ENCODE results near the gene RBP2.
"Not testable (repeated sequence)": the region's sequence is repeated elsewhere in the genome, so short reads cannot be mapped to it uniquely, and the experiment has no call there.

RBP2 gene

DNA sequence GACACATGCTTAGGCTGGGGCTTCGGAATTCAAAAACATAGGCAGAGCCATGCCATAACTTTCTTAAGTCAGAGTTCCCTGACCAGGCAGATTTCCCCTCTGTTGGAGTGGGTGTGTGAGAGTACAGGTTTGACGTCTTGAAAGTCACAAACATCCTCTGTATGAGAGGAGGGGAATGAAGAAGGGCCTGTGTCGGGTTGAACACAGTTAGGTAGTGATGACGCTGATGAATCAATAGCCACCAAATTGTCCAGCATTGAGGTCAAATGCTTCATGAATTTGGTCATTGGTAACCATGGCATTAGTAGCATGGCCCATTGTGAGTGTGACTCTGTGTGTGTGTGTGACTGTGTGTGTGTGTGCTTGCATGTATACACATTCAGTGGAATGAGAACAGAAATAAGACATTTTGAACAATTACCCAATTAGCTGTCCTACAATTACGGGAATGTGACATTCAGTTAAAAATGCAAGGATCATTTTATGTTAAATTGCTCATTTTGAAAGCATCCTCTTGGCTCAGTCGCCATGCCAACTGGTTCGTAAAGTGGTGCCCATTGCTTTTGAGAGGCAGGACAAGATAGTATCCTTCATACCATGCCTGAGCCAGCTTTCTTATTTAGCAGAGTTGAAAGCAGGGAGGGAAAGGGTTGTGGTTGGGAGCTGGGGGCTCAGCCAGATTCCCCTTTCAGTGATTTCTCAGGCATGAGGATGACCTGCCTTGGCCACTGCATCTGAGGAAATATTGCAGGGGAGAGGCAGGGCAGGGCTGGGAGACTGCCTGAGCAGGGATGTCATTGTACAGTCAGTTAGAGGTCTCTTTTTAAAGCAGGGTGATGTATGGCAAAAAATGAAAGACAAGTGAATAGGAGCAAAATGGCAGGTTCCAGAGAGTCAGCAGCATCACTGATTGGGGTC lies 35.4 kb downstream of the RBP2 start:
- no peak for DNase-seq

DNA sequence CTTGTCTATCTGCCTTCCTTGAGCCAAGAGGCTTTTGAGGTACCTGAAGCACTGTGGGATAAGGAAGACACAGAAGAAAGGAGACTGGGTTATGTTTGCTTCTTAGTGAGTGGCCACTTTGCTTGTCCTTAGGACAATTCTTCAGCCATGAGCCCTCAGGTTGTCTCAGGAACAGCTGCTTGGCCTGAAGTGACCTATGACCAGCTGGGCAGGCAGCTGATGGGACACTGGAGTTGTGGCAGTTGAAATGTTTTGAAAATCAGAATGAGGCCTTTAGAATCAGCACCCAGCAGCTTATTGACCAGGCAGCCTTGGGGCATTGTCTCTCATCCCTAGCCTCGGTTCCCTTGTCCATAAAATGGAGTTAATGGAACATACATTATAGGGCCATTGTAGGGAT lies 37.0 kb downstream of the RBP2 start:
- no peak for DNase-seq

GRCh38 chr3:139434764-139435307 lies 41.5 kb downstream of the RBP2 start:
- no peak for DNase-seq

- no peak for DNase-seq
Observed at GRCh38 chr3:139434228-139434627, 42.1 kb downstream of the RBP2 start.

GRCh38 chr3:139433089-139433488 lies 43.2 kb downstream of the RBP2 start:
- no peak for DNase-seq

- DNase-seq = no peak
Observed at GRCh38 chr3:139430493-139430892, 45.8 kb downstream of the RBP2 start.

DNA sequence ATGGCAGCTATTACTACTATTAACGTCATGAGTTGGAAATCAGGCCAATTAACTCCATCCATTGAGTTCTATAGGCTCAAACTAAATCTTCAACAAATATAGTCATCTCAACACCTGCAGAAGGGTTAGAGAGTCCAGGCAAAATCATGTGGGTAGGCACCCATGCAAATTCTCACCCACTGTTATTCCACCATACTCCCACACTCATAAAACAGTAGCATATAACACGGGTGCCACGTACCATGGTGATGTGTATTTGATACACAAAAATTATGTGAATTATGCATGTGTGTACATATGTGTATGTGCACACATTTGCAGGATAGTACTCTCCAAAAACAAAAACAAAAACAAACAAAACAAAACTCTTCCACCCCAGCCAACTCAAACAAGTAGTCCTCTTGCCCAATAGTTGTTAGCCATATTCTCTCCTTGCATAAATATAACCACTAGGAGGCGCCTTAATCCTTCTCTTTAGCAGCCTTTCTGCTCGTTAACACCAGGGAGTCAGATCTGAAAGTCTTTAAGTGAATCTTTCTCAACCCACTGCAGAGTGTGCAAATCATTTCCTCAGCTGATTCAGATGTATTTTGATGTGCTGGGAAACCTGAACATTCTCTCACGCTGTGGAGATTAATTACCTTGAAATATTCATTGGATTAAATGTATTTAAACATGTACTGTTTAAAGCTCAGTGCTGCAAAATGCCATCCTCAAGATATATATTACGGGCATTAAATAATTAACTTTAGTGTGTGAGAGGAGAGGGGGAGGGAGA lies 48.8 kb downstream of the RBP2 start:
- DNase-seq = no peak

DNA sequence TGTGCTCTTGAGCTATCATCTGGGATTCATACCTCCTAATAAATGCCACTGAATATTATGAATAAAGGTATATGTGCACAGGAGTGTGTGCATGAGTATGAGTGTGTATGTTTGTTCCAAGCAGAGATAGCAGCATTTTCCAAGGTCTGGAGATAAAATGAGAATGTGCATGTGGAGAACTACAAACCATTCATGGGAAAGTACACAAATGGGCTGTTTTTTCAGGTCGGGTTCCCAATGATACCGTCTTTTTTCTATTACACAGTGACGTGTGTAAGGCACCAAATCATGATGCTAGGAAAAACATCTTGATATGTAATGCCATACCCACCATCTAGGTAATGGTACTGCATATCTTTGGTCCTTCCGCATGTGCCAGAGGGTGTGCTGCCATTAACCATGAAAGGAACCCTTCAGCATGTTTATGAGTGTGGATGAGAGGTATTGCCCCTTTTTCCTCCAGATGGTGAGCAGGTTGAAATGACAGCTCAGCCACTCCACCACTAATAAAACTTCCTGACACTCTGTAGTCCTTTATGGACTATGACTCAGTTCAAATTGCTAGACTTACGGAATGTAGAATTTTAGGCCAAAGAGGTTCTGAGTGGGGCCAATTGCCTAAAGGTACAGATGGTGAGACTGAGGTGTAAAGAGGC lies 50.4 kb downstream of the RBP2 start:
- no peak for DNase-seq

- DNase-seq = no peak
Observed at GRCh38 chr3:139423232-139423631, 53.1 kb downstream of the RBP2 start.

- no peak for DNase-seq
Observed at GRCh38 chr3:139421460-139421859, 54.9 kb downstream of the RBP2 start.

- DNase-seq = no peak
Observed at GRCh38 chr3:139421040-139421439, 55.3 kb downstream of the RBP2 start.

GRCh38 chr3:139418144-139418543 lies 58.2 kb downstream of the RBP2 start:
- no peak for DNase-seq

- no peak for DNase-seq
Observed at GRCh38 chr3:139416275-139416674, 60.0 kb downstream of the RBP2 start.

- DNase-seq = no peak
Observed at GRCh38 chr3:139414608-139415224, 61.6 kb downstream of the RBP2 start.

- DNase-seq = not testable (repeated sequence)
Observed at GRCh38 chr3:139412891-139413290, 63.4 kb downstream of the RBP2 start.

All from activated CD8-positive, alpha-beta memory T cell treated with anti-CD3 and anti-CD28 coated beads for 24 hours (primary cell).